ENCODE measurements around the gene TCF4.

DNA sequence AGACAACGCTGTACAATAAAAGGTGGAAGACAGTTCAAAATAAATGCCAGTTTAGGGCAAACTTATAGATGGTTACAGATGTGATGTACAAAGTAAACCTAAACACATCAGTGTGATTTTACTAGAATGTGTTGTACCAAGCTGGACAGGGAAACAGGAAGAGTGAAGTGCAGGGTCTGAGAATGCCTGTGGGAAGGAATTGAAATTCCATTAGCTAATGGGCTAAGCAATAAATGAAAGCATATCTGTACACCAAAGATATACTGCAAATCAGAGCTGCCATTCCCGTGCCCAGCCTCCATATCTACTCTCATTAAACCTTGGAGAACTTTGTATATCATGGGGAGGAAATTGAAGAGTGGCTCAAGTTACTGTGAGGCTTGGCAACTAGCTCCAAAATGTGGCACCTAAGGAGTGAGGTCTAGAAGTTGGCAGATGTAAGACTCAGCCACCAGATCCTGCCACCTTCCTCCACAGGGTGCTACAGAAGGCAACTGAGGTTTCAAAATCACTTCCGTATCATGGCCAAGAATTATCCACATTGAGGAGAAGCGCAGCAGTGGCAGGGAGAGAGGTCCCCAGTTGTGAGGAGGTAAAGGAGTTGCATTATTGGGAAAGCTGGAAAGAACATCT is 277.8 kb downstream of the TCF4 start:
- TF ChIP-seq ARNTL (CRISPR knock-in tag; IDR thresholded peaks at IDR 0.05; ENCODE audit: borderline replicate concordance, low read depth): no peak
- TF ChIP-seq, protein P1, sequence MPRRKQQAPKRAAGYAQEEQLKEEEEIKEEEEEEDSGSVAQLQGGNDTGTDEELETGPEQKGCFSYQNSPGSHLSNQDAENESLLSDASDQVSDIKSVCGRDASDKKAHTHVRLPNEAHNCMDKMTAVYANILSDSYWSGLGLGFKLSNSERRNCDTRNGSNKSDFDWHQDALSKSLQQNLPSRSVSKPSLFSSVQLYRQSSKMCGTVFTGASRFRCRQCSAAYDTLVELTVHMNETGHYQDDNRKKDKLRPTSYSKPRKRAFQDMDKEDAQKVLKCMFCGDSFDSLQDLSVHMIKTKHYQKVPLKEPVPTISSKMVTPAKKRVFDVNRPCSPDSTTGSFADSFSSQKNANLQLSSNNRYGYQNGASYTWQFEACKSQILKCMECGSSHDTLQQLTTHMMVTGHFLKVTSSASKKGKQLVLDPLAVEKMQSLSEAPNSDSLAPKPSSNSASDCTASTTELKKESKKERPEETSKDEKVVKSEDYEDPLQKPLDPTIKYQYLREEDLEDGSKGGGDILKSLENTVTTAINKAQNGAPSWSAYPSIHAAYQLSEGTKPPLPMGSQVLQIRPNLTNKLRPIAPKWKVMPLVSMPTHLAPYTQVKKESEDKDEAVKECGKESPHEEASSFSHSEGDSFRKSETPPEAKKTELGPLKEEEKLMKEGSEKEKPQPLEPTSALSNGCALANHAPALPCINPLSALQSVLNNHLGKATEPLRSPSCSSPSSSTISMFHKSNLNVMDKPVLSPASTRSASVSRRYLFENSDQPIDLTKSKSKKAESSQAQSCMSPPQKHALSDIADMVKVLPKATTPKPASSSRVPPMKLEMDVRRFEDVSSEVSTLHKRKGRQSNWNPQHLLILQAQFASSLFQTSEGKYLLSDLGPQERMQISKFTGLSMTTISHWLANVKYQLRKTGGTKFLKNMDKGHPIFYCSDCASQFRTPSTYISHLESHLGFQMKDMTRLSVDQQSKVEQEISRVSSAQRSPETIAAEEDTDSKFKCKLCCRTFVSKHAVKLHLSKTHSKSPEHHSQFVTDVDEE (CRISPR knock-in tag; IDR thresholded peaks at IDR 0.05): no peak
- no peak for TF ChIP-seq ESRRG (CRISPR knock-in tag; IDR thresholded peaks at IDR 0.05)
- no peak for TF ChIP-seq ZFP30 (CRISPR knock-in tag; IDR thresholded peaks at IDR 0.05)
- no peak for TF ChIP-seq ZNF70 (CRISPR knock-in tag; IDR thresholded peaks at IDR 0.05)
- no peak for TF ChIP-seq TCF4 (CRISPR knock-in tag; IDR thresholded peaks at IDR 0.05; ENCODE audit: borderline replicate concordance)

Data from SK-N-SH treated with all-trans-retinoic acid at 6 μM for 48 hours (cell line).